GM18870 (cell line): ENCODE measurements around the gene C11orf68.
"Not testable (repeated sequence)": the region's sequence is repeated elsewhere in the genome, so short reads cannot be mapped to it uniquely, and the experiment has no call there.

Experiments used
- ATAC-seq: cut with Tn5 transposase; IDR thresholded peaks from one replicate; pipeline ENCODE4 v1.9.1; 2021; ENCODE audit warnings: moderate library complexity; ENCODE audit not compliant: unreplicated experiment

The C11orf68 gene

DNA sequence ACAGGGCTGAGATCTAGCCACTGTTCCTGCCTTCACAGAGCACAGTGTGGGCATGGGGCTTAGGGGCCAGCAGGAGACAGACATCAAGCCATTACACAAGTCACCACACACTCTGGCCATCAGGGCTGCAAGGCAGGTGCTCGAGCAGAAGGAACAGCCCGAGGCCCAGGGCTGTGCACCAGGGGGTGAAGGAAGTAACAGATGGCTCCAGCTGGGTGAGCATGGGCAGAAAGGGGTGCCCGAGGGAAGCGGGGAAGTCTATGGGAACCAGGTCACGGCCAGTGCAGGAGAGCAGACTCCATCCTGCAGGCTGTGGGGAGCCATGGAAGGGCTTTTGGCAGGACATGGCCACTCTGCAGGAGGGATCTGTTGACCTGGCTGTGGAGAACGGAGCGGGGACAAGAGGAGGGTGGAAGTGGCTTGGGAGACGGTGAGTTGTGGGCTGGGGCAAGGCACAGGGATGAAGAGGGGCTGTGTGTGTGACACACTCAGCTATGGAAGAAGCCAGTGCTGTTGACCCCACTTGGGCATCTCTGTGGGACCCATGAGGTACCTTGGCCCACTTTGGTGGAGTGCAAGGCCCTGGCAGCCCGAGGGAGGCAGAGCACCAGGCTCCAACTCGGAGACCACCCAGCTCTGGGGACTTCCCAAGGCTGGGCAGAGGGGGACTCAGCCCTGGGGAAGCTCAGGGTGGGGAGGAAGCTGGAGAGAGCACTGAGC, 3.6 kb downstream of the C11orf68 start:
- ATAC-seq = no peak

GRCh38 chr11:65912845-65913244, 6.0 kb downstream of the C11orf68 start:
- ATAC-seq = no peak

DNA sequence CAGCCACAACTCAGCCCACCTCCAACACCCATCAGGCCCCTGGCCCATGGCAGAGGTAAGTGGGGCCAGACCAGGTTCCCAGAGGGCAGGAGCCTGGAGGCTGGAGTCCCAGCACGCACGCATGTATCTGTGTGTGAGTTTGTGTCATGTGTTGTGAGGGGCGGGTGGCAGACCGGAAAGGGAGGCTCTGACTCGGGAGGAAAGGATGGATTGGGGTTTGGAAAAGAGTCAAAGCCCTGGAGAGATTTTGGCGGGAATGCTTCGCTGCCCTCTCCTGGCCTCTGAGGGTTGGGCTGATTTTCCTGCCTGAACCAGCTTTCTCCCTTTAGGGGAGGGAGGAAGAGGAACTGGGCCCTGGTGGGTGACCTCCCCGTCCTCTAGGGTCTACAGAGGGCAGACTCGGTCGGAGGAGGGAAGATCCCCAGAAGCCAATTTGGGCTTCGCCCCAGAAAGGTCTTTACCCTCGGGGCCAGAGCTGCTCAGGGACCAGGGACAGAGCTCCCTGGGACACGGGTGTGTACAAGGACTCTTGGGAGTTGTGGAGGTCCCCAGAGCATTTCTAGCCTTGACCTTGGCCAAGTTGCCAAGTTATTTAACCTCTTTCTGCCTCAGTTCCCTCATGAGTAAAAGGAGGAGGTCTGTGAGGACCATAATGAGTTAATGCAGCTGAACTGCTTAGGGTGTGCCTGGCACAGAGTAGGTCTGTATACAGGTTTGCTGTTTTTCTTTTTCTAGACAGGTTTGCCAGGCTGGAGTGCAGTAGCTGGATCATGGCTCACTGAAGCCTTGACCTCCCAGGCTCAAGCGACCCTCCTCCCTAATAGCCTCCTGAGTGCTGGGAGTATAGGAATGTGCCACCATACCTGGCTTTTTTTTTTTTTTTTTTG, 6.9 kb downstream of the C11orf68 start:
- no peak for ATAC-seq

DNA sequence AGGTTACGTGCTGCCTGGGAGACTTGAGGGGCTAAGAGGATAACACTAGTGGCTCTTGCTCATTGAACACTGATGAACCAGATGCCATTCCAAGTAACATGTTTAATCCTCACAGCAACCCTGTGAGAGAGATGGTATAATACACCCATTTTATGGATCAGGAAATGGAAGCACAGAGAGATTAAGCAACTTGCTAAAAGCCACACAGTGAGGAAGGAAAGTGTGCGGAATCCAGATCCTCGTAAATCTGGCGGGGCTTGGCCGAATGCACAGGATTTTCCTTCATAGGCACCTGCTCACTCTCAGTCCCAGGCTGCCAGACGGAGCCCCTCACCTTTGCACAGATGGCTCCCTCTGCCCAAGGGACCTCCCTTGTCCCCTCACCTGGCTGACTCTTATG, 11.0 kb downstream of the C11orf68 start:
- ATAC-seq = no peak

GRCh38 chr11:65906602-65907001, 12.3 kb downstream of the C11orf68 start:
- ATAC-seq = no peak

DNA sequence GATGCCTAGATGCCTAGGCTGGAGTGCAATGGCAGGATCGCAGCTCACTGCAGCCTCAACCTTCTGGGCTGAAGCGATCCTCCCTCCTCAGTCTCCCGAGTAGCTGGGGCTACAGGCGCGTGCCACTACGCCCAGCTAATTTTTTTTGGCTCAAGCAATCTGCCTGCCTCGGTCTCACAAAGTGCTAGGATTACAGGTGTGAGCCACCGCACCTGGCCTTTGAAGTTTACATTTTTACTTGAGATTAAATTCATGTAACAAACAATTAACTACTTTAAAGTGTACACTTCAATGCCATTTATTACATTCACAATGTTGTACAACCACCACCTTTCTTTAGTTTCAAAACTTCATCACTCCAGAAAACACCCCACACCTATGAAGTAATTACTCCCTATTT, 15.1 kb downstream of the C11orf68 start:
- ATAC-seq = no peak

GRCh38 chr11:65903068-65903481, 15.8 kb downstream of the C11orf68 start:
- ATAC-seq = no peak

GRCh38 chr11:65900899-65901180, 18.0 kb downstream of the C11orf68 start:
- ATAC-seq = no peak

DNA sequence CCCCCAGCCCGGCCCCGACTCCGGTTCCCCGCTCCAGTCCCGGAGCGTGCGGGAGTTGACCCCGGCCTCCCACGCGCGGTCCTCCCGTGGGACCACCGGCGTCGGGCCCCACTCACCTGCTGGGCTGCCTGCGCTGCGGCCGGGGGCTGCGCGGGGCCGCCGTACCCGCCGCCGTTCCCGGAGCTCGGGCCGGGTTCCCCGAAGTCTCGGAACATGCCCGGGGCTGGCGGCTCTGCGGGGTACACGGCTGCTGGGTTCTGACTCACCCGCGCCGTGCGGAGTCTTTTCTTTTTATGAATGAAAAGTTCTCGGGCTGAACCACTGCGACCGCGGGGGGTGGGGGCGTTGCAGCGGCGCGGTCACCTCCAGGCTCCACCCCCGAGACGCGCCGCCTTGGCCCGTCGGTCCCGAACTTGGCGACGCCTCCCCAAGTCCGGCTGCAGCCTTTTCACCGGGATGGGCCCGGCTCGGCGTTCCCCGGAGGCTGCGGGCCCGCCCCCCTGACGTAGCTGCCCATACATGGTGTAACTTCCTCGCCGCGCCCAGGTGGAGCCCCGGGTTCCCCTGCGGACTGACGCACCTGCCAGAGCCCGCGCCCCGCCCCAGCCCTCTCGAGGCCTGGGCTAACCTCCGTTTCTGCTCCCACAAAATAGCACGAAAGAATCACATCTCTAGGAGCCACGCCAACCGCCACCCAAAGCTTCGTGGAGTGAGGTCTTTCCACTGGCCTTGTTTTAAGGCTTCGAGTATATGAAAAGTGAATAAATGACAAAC, 18.6 kb downstream of the C11orf68 start, which contains the start of gene FOSL1:
Gene FOSL1 (minus strand): TSS at position 264 of the 774 bp plus-strand sequence. CDS start 49 bp downstream, at position 215.
- no peak for ATAC-seq

DNA sequence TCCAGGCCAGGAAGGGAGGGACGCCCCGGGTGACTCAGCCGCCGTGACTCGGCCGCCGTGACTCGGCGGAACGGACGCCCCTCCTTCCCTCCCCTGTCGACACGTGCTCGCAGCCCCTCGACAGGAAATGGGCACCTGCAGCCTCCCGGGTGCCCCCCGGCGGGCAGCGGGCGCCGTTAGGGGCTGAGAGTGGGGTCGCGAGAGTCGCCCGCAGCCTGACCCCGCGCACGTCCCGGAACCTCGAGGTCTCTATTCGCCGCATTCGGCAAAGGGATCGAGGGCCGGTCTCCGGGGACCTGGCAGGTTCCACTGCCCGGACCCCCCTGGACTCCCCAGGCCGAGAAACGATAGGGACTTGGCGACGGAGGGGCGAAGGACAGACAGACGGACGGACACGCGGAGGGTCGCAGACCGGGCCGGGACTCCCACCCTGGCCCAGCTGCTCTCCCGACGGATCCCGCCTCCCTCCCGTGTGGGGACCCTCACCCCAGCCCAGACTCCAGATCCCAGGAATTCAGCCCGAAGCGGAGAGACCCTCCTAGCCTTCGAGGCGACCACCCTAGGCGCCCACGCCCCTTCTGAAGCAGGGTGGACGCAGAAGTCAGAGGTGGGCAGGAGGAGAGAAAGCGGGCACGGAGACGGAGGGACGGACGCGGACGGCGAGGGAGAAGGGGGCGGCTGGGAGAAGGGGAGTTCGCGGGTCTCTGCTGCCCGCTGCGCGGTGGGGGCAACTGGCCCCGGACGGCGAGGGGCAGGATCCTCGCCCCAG, 19.3 kb downstream of the C11orf68 start:
- ATAC-seq = no peak

- ATAC-seq = no peak
These were observed 20.1 kb downstream of the C11orf68 start for GRCh38 chr11:65898656-65899355.

GRCh38 chr11:65897020-65897471, 21.8 kb downstream of the C11orf68 start:
- no peak for ATAC-seq

DNA sequence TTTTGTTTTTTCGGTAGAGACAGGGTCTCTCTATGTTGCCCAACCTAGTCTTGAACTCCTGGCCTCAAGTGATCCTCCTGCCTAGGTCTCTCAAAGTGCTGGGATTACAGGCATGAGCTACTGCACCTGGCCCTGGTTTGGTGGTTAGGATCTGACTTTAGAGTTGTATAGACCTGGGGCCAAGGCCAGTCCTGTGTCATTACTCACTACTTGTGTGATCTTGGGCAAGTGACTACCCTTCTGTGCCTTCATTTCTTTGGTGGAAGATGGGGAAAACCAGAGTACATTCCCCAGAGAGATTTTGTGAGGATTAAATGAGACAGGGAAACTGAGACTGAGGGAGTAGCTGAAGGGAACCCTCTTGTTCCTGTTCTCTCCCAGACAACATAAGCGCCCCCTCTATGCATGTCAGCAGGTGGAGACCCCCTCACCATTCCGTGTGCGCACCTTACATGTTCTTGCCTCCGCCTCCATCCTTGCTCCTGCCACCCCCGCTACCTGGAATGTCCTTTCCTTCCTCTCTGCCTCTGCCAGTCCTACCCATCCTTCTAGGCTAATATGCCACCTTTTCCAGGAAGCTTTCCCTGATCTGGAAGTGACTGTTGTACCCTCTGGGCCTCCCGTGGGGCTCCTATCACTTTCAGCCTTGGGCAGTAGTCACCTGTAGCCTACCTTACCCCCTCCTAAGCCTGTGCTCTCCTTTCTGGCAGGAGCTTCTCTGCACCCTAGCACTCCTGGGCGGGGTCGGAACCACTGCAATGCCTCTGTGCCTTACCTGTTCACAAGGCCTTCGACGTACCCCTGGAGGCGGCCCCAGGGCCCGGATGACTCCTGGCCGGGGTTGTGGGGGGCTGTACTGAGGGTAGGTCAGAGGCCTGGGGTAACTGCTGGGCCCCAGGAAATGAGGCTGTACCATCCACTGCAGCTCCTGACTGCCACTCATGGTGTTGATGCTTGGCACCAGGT, 22.5 kb downstream of the C11orf68 start:
- ATAC-seq = no peak

DNA sequence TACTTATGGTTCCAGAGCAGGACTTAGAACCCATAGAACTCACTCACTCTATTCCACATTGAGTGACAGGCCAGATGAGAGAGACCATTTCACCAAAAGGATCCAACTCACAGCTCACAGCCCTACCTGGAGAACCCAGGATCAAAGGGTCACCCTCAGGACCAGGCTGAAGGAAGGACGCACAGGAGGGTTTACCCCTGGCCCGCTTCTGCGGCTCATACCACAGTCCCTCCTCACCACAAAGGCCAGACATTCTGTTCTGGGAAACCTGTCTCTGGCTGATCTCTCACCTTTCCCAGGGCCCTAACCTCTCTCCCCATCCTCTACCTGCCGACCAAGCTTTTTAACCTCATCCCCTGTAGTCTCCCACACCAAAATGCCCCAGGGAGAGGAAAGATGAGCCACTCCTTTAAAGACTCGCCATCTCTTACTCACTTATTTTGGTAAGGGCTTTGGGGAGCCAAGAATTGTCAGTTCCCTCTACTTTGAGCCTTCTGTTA, 23.3 kb downstream of the C11orf68 start:
- no peak for ATAC-seq

DNA sequence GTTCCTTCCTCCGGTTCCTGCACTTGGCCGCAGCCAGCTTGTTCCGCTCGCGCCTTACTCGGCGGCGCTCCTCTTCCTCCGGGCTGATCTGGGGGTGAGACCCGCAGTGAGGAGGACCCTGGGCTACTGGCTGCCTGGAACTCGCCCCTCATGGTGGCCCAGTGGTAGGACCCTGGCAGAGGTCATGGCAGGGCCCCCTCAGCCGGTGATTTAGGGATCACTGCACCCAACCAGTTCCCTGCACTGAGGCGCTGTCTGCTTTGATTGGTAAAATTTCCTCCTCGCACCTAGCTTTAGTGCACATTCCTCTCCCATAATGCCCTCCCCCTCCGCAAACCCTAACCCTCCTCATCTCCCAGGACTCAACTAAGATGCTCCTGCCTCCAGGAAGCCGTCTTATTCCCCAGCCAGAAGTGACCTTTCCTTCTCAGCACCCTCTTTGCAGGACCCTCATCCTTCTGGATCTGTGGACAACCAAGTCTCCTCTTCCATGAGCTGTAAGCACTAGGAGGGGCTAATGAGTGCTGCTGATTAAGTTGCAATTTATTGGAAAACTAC, 24.7 kb downstream of the C11orf68 start:
- no peak for ATAC-seq

DNA sequence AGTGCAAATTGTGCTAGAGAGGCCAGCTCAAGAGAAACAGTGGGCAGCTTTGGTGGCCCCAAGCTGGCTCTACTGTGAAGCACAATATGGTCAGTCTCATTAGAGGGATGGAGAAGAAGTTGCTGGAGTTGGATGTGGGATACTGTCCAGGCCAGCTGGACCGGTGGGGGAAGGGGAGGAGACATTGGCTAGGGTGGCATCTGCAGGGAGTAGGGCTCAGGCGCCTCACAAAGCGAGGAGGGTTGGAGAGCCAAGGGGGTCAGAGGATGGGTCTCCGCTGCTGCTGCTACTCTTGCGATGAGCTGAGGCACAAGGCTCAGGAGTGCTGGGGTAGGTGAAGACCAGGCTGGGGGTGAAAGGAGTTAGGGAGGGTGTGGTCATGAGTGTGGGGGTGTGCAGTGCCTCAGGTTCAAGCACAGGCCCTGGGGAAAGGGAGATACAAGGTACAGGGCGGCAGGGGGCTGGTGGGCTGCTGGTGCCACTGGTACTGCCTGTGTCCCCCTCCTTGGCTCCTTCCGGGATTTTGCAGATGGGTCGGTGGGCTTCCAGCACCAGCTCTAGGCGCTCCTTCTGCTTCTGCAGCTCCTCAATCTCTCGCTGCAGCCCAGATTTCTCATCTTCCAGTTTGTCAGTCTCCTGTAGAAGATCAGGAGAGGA, 26.1 kb downstream of the C11orf68 start:
- ATAC-seq = no peak

DNA sequence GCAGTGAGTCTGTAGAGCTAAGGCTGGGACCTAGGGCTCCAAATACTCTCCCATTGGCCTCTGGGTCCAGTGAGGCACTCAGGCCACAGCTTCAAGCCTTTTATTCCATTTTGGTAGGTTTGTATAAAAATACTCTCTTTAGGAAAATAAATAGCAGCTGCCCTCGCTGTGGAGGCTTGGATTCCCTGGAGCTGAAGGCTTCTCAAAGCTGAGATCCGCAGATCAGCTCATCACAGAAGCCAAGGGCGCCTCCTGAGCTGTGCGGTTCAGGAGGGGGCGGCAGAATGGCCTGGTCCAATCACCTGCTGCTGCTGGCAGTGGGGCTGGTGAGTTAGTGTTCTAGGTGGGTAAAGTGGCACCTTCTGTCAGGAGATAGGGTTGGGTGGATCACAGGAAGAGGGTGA, 26.7 kb downstream of the C11orf68 start:
- not testable (repeated sequence) for ATAC-seq
